ENCODE data around the gene ANKRD11.

DNA sequence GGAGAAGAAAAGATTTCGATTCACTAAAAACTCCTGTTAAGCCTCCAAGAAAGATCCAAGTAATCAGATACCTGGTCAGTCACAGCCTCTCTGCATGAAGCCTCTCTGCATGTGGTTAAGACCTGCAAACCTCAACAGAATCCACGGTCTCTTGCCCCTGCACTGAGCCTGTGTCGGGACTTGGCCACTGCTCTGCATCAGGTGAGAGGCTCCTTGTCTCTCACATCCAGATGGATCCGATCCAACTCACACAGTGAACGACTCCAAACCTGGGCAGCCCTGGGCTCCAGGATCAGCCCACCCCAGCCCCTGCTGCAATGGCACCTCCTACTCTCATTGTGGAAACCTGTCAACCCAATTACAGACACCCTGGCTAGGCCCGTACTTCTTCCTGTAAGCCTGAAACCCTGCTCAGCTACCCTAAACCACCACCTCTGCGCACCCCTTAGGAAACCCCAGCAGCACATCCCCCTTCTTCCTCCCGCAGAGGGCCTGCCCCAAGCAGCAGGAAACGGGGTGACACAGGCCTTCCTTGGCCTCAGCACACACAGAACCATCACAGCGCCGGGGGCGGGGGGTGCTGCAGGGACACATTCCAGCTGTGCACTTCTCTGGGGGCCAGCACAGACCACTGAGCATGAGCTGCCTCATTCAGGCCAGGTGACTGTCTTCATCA, 129.5 kb downstream of the ANKRD11 start:
- TF ChIP-seq FOS (IDR thresholded peaks at IDR 0.05; ENCODE audit: borderline replicate concordance, insufficient read depth, low read length) (no peak), POLR2A (IDR thresholded peaks at IDR 0.05; ENCODE audit: low read depth, low read length) (no peak), MYC (IDR thresholded peaks at IDR 0.05; ENCODE audit: low read depth, low read length) (no peak)
- TF ChIP-seq, protein P1, sequence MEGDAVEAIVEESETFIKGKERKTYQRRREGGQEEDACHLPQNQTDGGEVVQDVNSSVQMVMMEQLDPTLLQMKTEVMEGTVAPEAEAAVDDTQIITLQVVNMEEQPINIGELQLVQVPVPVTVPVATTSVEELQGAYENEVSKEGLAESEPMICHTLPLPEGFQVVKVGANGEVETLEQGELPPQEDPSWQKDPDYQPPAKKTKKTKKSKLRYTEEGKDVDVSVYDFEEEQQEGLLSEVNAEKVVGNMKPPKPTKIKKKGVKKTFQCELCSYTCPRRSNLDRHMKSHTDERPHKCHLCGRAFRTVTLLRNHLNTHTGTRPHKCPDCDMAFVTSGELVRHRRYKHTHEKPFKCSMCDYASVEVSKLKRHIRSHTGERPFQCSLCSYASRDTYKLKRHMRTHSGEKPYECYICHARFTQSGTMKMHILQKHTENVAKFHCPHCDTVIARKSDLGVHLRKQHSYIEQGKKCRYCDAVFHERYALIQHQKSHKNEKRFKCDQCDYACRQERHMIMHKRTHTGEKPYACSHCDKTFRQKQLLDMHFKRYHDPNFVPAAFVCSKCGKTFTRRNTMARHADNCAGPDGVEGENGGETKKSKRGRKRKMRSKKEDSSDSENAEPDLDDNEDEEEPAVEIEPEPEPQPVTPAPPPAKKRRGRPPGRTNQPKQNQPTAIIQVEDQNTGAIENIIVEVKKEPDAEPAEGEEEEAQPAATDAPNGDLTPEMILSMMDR (IDR thresholded peaks at IDR 0.05; ENCODE audit: extremely low read depth in 1 of 2, insufficient read depth in 1 of 2, low read depth in 1 of 2, low read length in 2 of 2), result no peak
